WTC11 (cell line): ENCODE data around the gene AGTRAP. TPM values are rescaled to one million over a fixed set of nuclear protein-coding genes. Genes with fewer than 3 reads are reported as not detected.

ENCODE experiments used
- ATAC-seq: fragments of 200-7000 bp; cut with Tn5 transposase; 2 replicates; pipeline ENCODE4 v1.10.0; 2021; ENCODE audit warnings: mild to moderate bottlenecking, moderate library complexity
- CTCF ChIA-PET: fragments of 300-600 bp; sonication (Branson Sonifier 250); formaldehyde crosslinking; loops from one replicate; lab custom pipeline; 2021; ENCODE audit warnings: antibody characterized with exemption; lab: Charles Lee
- POLR2A ChIA-PET: fragments of 350-600 bp; sonication (Branson Sonifier 250); formaldehyde crosslinking; loops from one replicate; lab custom pipeline; 2021; ENCODE audit warnings: antibody characterized with exemption; lab: Charles Lee
- DNase-seq: peaks from one replicate; pipeline ENCODE4 v3.0.0; 2021; ENCODE audit warnings: low spot score
- H3K27ac Mint-ChIP-seq: 2 replicates; pipeline ENCODE4 v1.8.0; 2021; ENCODE audit warnings: mixed read lengths
- H3K27me3 Mint-ChIP-seq: 2 replicates; pipeline ENCODE4 v1.8.0; 2021; ENCODE audit warnings: low read depth, mild to moderate bottlenecking, moderate library complexity, mixed read lengths
- H3K36me3 Mint-ChIP-seq: 2 replicates; pipeline ENCODE4 v1.8.0; 2021; ENCODE audit warnings: mixed read lengths
- H3K4me1 Mint-ChIP-seq: 2 replicates; pipeline ENCODE4 v1.8.0; 2022; ENCODE audit warnings: mixed read lengths
- H3K4me3 Mint-ChIP-seq: 2 replicates; pipeline ENCODE4 v1.8.0; 2021; ENCODE audit warnings: mild to moderate bottlenecking, moderate library complexity, mixed read lengths
- H3K9me3 Mint-ChIP-seq: 2 replicates; pipeline ENCODE4 v1.8.0; 2021; ENCODE audit warnings: mixed read lengths
- AFF4 ChIP-seq: sonication (generic); formaldehyde crosslinking; IDR thresholded peaks from 2 replicates; pipeline ENCODE4 v1.8.1; 2023; ENCODE audit warnings: mild to moderate bottlenecking, missing genetic modification reagents, borderline replicate concordance
- AR ChIP-seq: fragments of 250-450 bp; sonication (Bioruptor Pico); IDR thresholded peaks from 2 replicates; pipeline ENCODE4 v1.9.0; 2021; ENCODE audit warnings: mild to moderate bottlenecking
- CREB1 ChIP-seq: sonication (generic); formaldehyde crosslinking; IDR thresholded peaks from 2 replicates; pipeline ENCODE4 v1.8.0; 2023; ENCODE audit warnings: mild to moderate bottlenecking, missing genetic modification reagents
- E2F5 ChIP-seq: sonication (generic); formaldehyde crosslinking; IDR thresholded peaks from 2 replicates; pipeline ENCODE4 v1.8.1; 2022; ENCODE audit warnings: mild to moderate bottlenecking, moderate library complexity, missing genetic modification reagents
- ERG ChIP-seq: fragments of 250-450 bp; sonication (Bioruptor Pico); IDR thresholded peaks from 2 replicates; pipeline ENCODE4 v1.8.0; 2021; ENCODE audit warnings: mild to moderate bottlenecking
- ETV6 ChIP-seq: sonication (generic); formaldehyde crosslinking; IDR thresholded peaks from 2 replicates; pipeline ENCODE4 v1.8.1; 2022; ENCODE audit warnings: mild to moderate bottlenecking, missing genetic modification reagents
- FOXP1 ChIP-seq: sonication (generic); formaldehyde crosslinking; IDR thresholded peaks from 2 replicates; pipeline ENCODE4 v1.8.0; 2022; ENCODE audit warnings: missing genetic modification reagents, mild to moderate bottlenecking, moderate library complexity, borderline replicate concordance
- HMGA2 ChIP-seq: fragments of 250-450 bp; sonication (Bioruptor Pico); IDR thresholded peaks from 2 replicates; pipeline ENCODE4 v1.4.0; 2021; ENCODE audit warnings: mild to moderate bottlenecking, moderate library complexity
- IRF1 ChIP-seq: sonication (generic); formaldehyde crosslinking; IDR thresholded peaks from 2 replicates; pipeline ENCODE4 v1.8.0; 2023; ENCODE audit warnings: missing genetic modification reagents
- IRF2 ChIP-seq: sonication (generic); formaldehyde crosslinking; IDR thresholded peaks from 2 replicates; pipeline ENCODE4 v1.8.0; 2022; ENCODE audit warnings: low read depth, missing genetic modification reagents, borderline replicate concordance
- JUN ChIP-seq: sonication (generic); formaldehyde crosslinking; IDR thresholded peaks from 2 replicates; pipeline ENCODE4 v1.8.0; 2023; ENCODE audit warnings: mild to moderate bottlenecking, missing genetic modification reagents
- NR3C1 ChIP-seq: sonication (generic); formaldehyde crosslinking; conservative IDR thresholded peaks from 2 replicates; pipeline ENCODE4 v1.8.1; 2023; ENCODE audit warnings: low read depth, mild to moderate bottlenecking, missing genetic modification reagents
- PRRX2 ChIP-seq: fragments of 250-450 bp; sonication (Bioruptor Pico); IDR thresholded peaks from 2 replicates; pipeline ENCODE4 v1.8.0; 2021; ENCODE audit warnings: mild to moderate bottlenecking
- RELA ChIP-seq: sonication (generic); formaldehyde crosslinking; IDR thresholded peaks from 2 replicates; pipeline ENCODE4 v1.8.1; 2022; ENCODE audit warnings: missing genetic modification reagents, mild to moderate bottlenecking, borderline replicate concordance
- ZBTB43 ChIP-seq: sonication (generic); formaldehyde crosslinking; IDR thresholded peaks from 2 replicates; pipeline ENCODE4 v1.8.1; 2023; ENCODE audit warnings: mild to moderate bottlenecking, missing genetic modification reagents
- ZMAT4 ChIP-seq: fragments of 250-450 bp; sonication (Bioruptor Pico); IDR thresholded peaks from 2 replicates; pipeline ENCODE4 v1.9.0; 2021; ENCODE audit warnings: mild to moderate bottlenecking
- ZNF138 ChIP-seq: sonication (generic); formaldehyde crosslinking; conservative IDR thresholded peaks from 2 replicates; pipeline ENCODE4 v1.8.1; 2022; ENCODE audit warnings: mild to moderate bottlenecking, moderate library complexity, missing genetic modification reagents
- ZNF232 ChIP-seq: sonication (generic); formaldehyde crosslinking; IDR thresholded peaks from 2 replicates; pipeline ENCODE4 v1.8.0; 2022; ENCODE audit warnings: mild to moderate bottlenecking, missing genetic modification reagents
- ZNF317 ChIP-seq: sonication (generic); formaldehyde crosslinking; IDR thresholded peaks from 2 replicates; pipeline ENCODE4 v1.8.1; 2023; ENCODE audit warnings: low read depth, mild to moderate bottlenecking, moderate library complexity, missing genetic modification reagents, borderline replicate concordance
- total RNA-seq: library from RNA; stranded (reverse); gene quantifications from 3 replicates; pipeline ENCODE4 v1.2.3, GENCODE V29; 2021

Gene AGTRAP
- total RNA-seq, 1 experiment from 2014 or later: 81.6 TPM

GRCh38 chr1:11691928-11692711 lies 43.8 kb upstream of the AGTRAP start:
- Mint-ChIP-seq H3K4me3 (peak overlapping the region; percentile 89), H3K27me3 (no peaks in the 10 kb centered on the region), H3K27ac (peak overlapping the region; percentile 63; the same call in 1 of the 2 replicates), H3K9me3 (no peaks in the 10 kb centered on the region), H3K36me3 (peaks cover 5% of the 10 kb centered on the region), H3K4me1 (peaks cover 57% of the 10 kb centered on the region)
- POLR2A ChIA-PET: interaction anchor here (1.9 to 4.4 kb wide), 3 partner anchors 10 to 27 kb away, joined by 6 to 52 read pairs (median 27); partner anchors contain the start of genes FBXO6 and MAD2L2
- CTCF ChIA-PET: interaction anchor here (0.8 to 5.6 kb wide), 10 partner anchors 9 to 93 kb away, joined by 3 to 25 read pairs (median 14); partner anchors contain the start of genes FBXO6 and MAD2L2
- peak; percentile 7; the same call in 1 of the 2 replicates for TF ChIP-seq ZBTB43 (CRISPR knock-in tag)
- TF ChIP-seq CREB1 (CRISPR knock-in tag): 0 out of 2 replicates have a peak, but pooled peaks have one; percentile 48
- TF ChIP-seq IRF1 (CRISPR knock-in tag): 0 out of 2 replicates have a peak, but pooled peaks have one; percentile 40
- TF ChIP-seq FOXP1: 0 out of 2 replicates have a peak, but pooled peaks have one; percentile 34
- no peak for TF ChIP-seq PRRX2 (CRISPR knock-in tag)
- TF ChIP-seq JUN (CRISPR knock-in tag): no peak
- no peak for TF ChIP-seq AR (CRISPR knock-in tag)
- 0 out of 2 replicates have a peak, but pooled peaks have one; percentile 32 for TF ChIP-seq ETV6 (CRISPR knock-in tag)
- ATAC-seq (peak; percentile 1), DNase-seq (peak; percentile 53)

GRCh38 chr1:11693024-11693590 lies 42.8 kb upstream of the AGTRAP start:
- TF ChIP-seq ETV6 (CRISPR knock-in tag) (no peak), E2F5 (CRISPR knock-in tag) (no peak), ERG (CRISPR knock-in tag) (no peak), ZNF317 (CRISPR knock-in tag) (no peak), IRF2 (CRISPR knock-in tag) (no peak), AFF4 (CRISPR knock-in tag) (no peak), ZNF232 (CRISPR knock-in tag) (no peak), ZNF138 (CRISPR knock-in tag) (no peak), ZMAT4 (no peak), NR3C1 (CRISPR knock-in tag) (no peak), RELA (CRISPR knock-in tag) (no peak), HMGA2 (CRISPR knock-in tag) (no peak)
- TF ChIP-seq, all 79 proteins: peak for 0
- Mint-ChIP-seq H3K4me1 (peaks cover 55% of the 10 kb centered on the region), H3K4me3 (peak overlapping the region; percentile 89), H3K9me3 (no peaks in the 10 kb centered on the region), H3K27ac (0 out of 2 replicates have a peak overlapping the region, but pooled peaks have one; percentile 0), H3K36me3 (peaks cover 2% of the 10 kb centered on the region; the same call in 1 of the 2 replicates), H3K27me3 (no peaks in the 10 kb centered on the region)
- ChIA-PET POLR2A (interaction anchor here (1.8 to 4.4 kb wide), 2 partner anchors 11 to 29 kb away, joined by 10 to 52 read pairs; partner anchors contain the start of genes FBXO6 and MAD2L2), CTCF (interaction anchor here (0.8 to 5.6 kb wide), 6 partner anchors 10 to 48 kb away, joined by 3 to 25 read pairs (median 14); partner anchors contain the start of gene FBXO6)
- DNase-seq: no peak
- ATAC-seq: no peak
